H1 (cell line): ENCODE data around the gene KIDINS220. TPM values are rescaled to one million over a fixed set of nuclear protein-coding genes. Genes with fewer than 3 reads are reported as not detected.

Experiments
- CTCF ChIA-PET: fragments of 300-600 bp; sonication (Branson Sonifier 250); formaldehyde crosslinking; loops from one replicate; lab custom pipeline; 2021; ENCODE audit not compliant: partially characterized antibody; lab: Charles Lee
- POLR2A ChIA-PET: fragments of 300-600 bp; sonication (Branson Sonifier 250); formaldehyde crosslinking; loops from one replicate; lab custom pipeline; 2021; ENCODE audit warnings: inconsistent platforms; ENCODE audit not compliant: partially characterized antibody; lab: Charles Lee
- DNase-seq, 2 experiments: peaks; one replicate each; pipeline versions ENCODE4 v3.0.0 to v3.0.0-alpha.2; 2010 to 2022; ENCODE audit warnings: low spot score in 2 of 2, low read depth in 1 of 2, mixed read lengths in 1 of 2
- FAIRE-seq: peaks from 2 replicates; lab custom pipeline; 2011; peaks lifted over from hg19 to GRCh38; lab: Jason Lieb, UNC
- H2AFZ ChIP-seq: 2 replicates; pipeline ENCODE4 v1.8.1; 2012; ENCODE audit warnings: low read length, inconsistent platforms
- H2AK5ac ChIP-seq: 2 replicates; pipeline ENCODE4 v1.6.1; 2013; ENCODE audit warnings: low read depth, low read length
- H2BK120ac ChIP-seq: replicated peaks from 2 replicates; pipeline ENCODE3; 2013; ENCODE audit warnings: low read depth, low read length, inconsistent platforms
- H2BK12ac ChIP-seq: 2 replicates; pipeline ENCODE4 v1.6.1; 2013; ENCODE audit warnings: low read depth, low read length
- H2BK15ac ChIP-seq: 2 replicates; pipeline ENCODE4 v1.6.1; 2013; ENCODE audit warnings: low read length
- H2BK20ac ChIP-seq: 2 replicates; pipeline ENCODE4 v1.6.1; 2013; ENCODE audit warnings: low read length
- H2BK5ac ChIP-seq: 2 replicates; pipeline ENCODE4 v1.6.1; 2013; ENCODE audit warnings: low read depth, low read length
- H3K14ac ChIP-seq: 2 replicates; pipeline ENCODE4 v1.6.1; 2013; ENCODE audit warnings: inconsistent platforms; ENCODE audit not compliant: insufficient read length
- H3K18ac ChIP-seq: 2 replicates; pipeline ENCODE4 v1.6.1; 2013; ENCODE audit warnings: low read length; ENCODE audit errors: extremely low read depth
- H3K23ac ChIP-seq: 2 replicates; pipeline ENCODE4 v1.6.1; 2013; ENCODE audit warnings: inconsistent platforms; ENCODE audit not compliant: insufficient read length
- H3K23me2 ChIP-seq: 2 replicates; pipeline ENCODE4 v1.6.1; 2013; ENCODE audit warnings: low read depth, low read length
- H3K27ac ChIP-seq: 2 replicates; pipeline ENCODE4 v1.6.1; 2011; ENCODE audit warnings: low read depth, low read length, inconsistent platforms
- H3K27me3 ChIP-seq, 4 experiments: replicated peaks in 1 of 4; 1 replicate in 1 of 4; 2 replicates in 3 of 4; pipeline versions ENCODE4 v1.6.1 to v1.8.1; 2011 to 2013; ENCODE audit warnings: low read length in 3 of 4, mild to moderate bottlenecking in 3 of 4, inconsistent platforms in 2 of 4, mixed read lengths in 2 of 4, moderate library complexity in 1 of 4; ENCODE audit not compliant: control insufficient read depth in 3 of 4, insufficient read depth in 3 of 4; ENCODE audit errors: extremely low read depth in 1 of 4
- H3K36me3 ChIP-seq, 4 experiments: 2 replicates each; pipeline versions ENCODE4 v1.6.1 to v1.8.1; 2011 to 2013; ENCODE audit warnings: mild to moderate bottlenecking in 4 of 4, low read length in 3 of 4, moderate library complexity in 2 of 4, control low read depth in 1 of 4, inconsistent platforms in 1 of 4; ENCODE audit not compliant: insufficient read depth in 4 of 4, control insufficient read depth in 2 of 4
- H3K4ac ChIP-seq: replicated peaks from 2 replicates; pipeline ENCODE3; 2013; ENCODE audit warnings: low read length, low read depth, mixed read lengths, inconsistent platforms; ENCODE audit not compliant: insufficient read length
- H3K4me1 ChIP-seq, 4 experiments: replicated peaks in 1 of 4; 1 replicate in 1 of 4; 2 replicates in 3 of 4; pipeline versions ENCODE4 v1.6.1 to v1.8.1; 2011 to 2013; ENCODE audit warnings: low read length in 3 of 4, inconsistent platforms in 2 of 4, mixed read lengths in 1 of 4; ENCODE audit not compliant: insufficient read depth in 4 of 4, control insufficient read depth in 3 of 4
- H3K4me2 ChIP-seq, 2 experiments: 2 replicates each; pipeline versions ENCODE4 v1.6.1 to v1.8.1; 2011 to 2013; ENCODE audit warnings: low read depth in 2 of 2, low read length in 2 of 2, control low read depth in 1 of 2, inconsistent platforms in 1 of 2, mild to moderate bottlenecking in 1 of 2; ENCODE audit not compliant: insufficient read depth in 1 of 2
- H3K4me3 ChIP-seq, 4 experiments: fragments of 200-600, 300-600 bp in 1 of 4; sonication (generic), shearing (Covaris generic), sonication (Bioruptor Twin) in 1 of 4; 2 replicates each; pipeline versions ENCODE4 v1.5.1 to v1.8.1; 2011 to 2016; ENCODE audit warnings: low read length in 4 of 4, low read depth in 3 of 4, control low read depth in 2 of 4, inconsistent platforms in 2 of 4, mild to moderate bottlenecking in 2 of 4, mixed read lengths in 1 of 4, moderate library complexity in 1 of 4; ENCODE audit not compliant: insufficient read depth in 2 of 4; ENCODE audit errors: extremely low read depth in 1 of 4
- H3K56ac ChIP-seq: replicated peaks from 2 replicates; pipeline ENCODE3; 2013; ENCODE audit warnings: low read depth, mild to moderate bottlenecking, mixed read lengths, low read length, inconsistent platforms; ENCODE audit not compliant: insufficient read length
- H3K79me1 ChIP-seq: 2 replicates; pipeline ENCODE4 v1.6.1; 2013; ENCODE audit warnings: low read depth, low read length, control low read depth
- H3K79me2 ChIP-seq, 2 experiments: 2 replicates each; pipeline versions ENCODE4 v1.6.1 to v1.8.1; 2012 to 2013; ENCODE audit warnings: low read length in 2 of 2, mild to moderate bottlenecking in 2 of 2, inconsistent platforms in 1 of 2; ENCODE audit not compliant: insufficient read depth in 2 of 2, control insufficient read depth in 1 of 2
- H3K9ac ChIP-seq, 4 experiments: replicated peaks in 1 of 4; 1 replicate in 1 of 4; 2 replicates in 3 of 4; pipeline versions ENCODE4 v1.6.1 to v1.8.1; 2011 to 2013; ENCODE audit warnings: low read depth in 3 of 4, low read length in 3 of 4, control low read depth in 2 of 4, mild to moderate bottlenecking in 2 of 4, moderate library complexity in 2 of 4, inconsistent platforms in 1 of 4; ENCODE audit errors: extremely low read depth in 1 of 4
- H3K9me3 ChIP-seq, 2 experiments: 2 replicates each; pipeline versions ENCODE4 v1.6.1 to v1.8.1; 2012 to 2013; ENCODE audit warnings: mild to moderate bottlenecking in 2 of 2, moderate library complexity in 2 of 2, control low read depth in 1 of 2, inconsistent platforms in 1 of 2, low read depth in 1 of 2, low read length in 1 of 2, mixed read lengths in 1 of 2; ENCODE audit not compliant: insufficient read depth in 2 of 2
- H4K20me1 ChIP-seq, 2 experiments: replicated peaks in 1 of 2; 2 replicates each; pipeline versions ENCODE3 to v1.8.1; 2011 to 2013; ENCODE audit warnings: inconsistent platforms in 2 of 2, low read length in 2 of 2, mild to moderate bottlenecking in 1 of 2; ENCODE audit not compliant: insufficient read depth in 2 of 2, control insufficient read depth in 1 of 2
- H4K5ac ChIP-seq: 2 replicates; pipeline ENCODE4 v1.6.1; 2013; ENCODE audit warnings: low read length, low read depth, mixed read lengths, inconsistent platforms; ENCODE audit not compliant: insufficient read length
- H4K8ac ChIP-seq: 2 replicates; pipeline ENCODE4 v1.8.0; 2013; ENCODE audit warnings: mild to moderate bottlenecking, moderate library complexity, low read length, inconsistent platforms; ENCODE audit not compliant: insufficient read depth; ENCODE audit errors: extremely low read depth
- H4K91ac ChIP-seq: replicated peaks from 2 replicates; pipeline ENCODE3; 2013; ENCODE audit warnings: low read length, mixed read lengths, inconsistent platforms; ENCODE audit not compliant: insufficient read length
- BCL11A ChIP-seq, 2 experiments: IDR thresholded peaks; one replicate each; pipeline ENCODE4 v1.6.1; 2011; ENCODE audit warnings: low read depth in 2 of 2, low read length in 2 of 2, mild to moderate bottlenecking in 2 of 2
- CBX5 ChIP-seq: fragments of 300-800, 300-1000 bp; sonication (generic); IDR thresholded peaks from 2 replicates; pipeline ENCODE4 v1.7.1; 2016; ENCODE audit warnings: antibody characterized with exemption, low read length, low read depth
- EGR1 ChIP-seq: IDR thresholded peaks from 2 replicates; pipeline ENCODE4 v1.6.1; 2011; ENCODE audit warnings: low read depth, low read length, borderline replicate concordance
- MAFK ChIP-seq: IDR thresholded peaks from 2 replicates; pipeline ENCODE4 v1.6.1; 2012; ENCODE audit warnings: low read depth, mild to moderate bottlenecking, improper control_type of control experiment, low read length
- PHF8 ChIP-seq: fragments of 200-600 bp; sonication (generic); conservative IDR thresholded peaks from 2 replicates; pipeline ENCODE4 v1.7.1; 2012; ENCODE audit warnings: low read depth, mild to moderate bottlenecking, inconsistent platforms, low read length, moderate library complexity
- POU5F1 ChIP-seq: IDR thresholded peaks from 2 replicates; pipeline ENCODE4 v1.6.1; 2011; ENCODE audit warnings: low read depth, mild to moderate bottlenecking, low read length, moderate library complexity
- RFX5 ChIP-seq: IDR thresholded peaks from 2 replicates; pipeline ENCODE4 v1.6.1; 2011; ENCODE audit warnings: low read depth, low read length, improper control_type of control experiment, borderline replicate concordance
- SAP30 ChIP-seq: fragments of 300-600 bp; sonication (generic); IDR thresholded peaks from 2 replicates; pipeline ENCODE4 v1.7.1; 2012; ENCODE audit warnings: low read length, moderate library complexity, mild to moderate bottlenecking, inconsistent platforms; ENCODE audit not compliant: insufficient read depth, insufficient replicate concordance
- SIN3A ChIP-seq, 2 experiments: IDR thresholded peaks in 1 of 2; conservative IDR thresholded peaks in 1 of 2; 2 replicates each; pipeline ENCODE4 v1.6.1; 2011 to 2012; ENCODE audit warnings: low read length in 2 of 2, improper control_type of control experiment in 1 of 2, low read depth in 1 of 2, mild to moderate bottlenecking in 1 of 2
- SIRT6 ChIP-seq: IDR thresholded peaks from one replicate; pipeline ENCODE4 v1.7.1; 2012; ENCODE audit warnings: low read length, inconsistent platforms
- SP1 ChIP-seq: IDR thresholded peaks from 2 replicates; pipeline ENCODE4 v1.6.1; 2011; ENCODE audit warnings: low read depth, low read length
- SP2 ChIP-seq: IDR thresholded peaks from 2 replicates; pipeline ENCODE4 v1.6.1; 2012; ENCODE audit warnings: mild to moderate bottlenecking, low read length, inconsistent platforms
- TAF7 ChIP-seq: optimal IDR thresholded peaks from 2 replicates; pipeline ENCODE3; 2011; ENCODE audit warnings: low read depth, mild to moderate bottlenecking, inconsistent platforms, low read length, moderate library complexity, borderline replicate concordance
- TCF12 ChIP-seq: IDR thresholded peaks from 2 replicates; pipeline ENCODE4 v1.6.1; 2011; ENCODE audit warnings: low read depth, mild to moderate bottlenecking, low read length
- ZNF274 ChIP-seq: IDR thresholded peaks from 2 replicates; pipeline ENCODE4 v1.7.0; 2012; ENCODE audit warnings: low read length, borderline replicate concordance; ENCODE audit errors: extremely low read depth
- WGBS, 2 experiments: shearing (Covaris generic) in 1 of 2; methylation state at CpG; one replicate each; pipeline versions ENCODE4 v1.1.6 to v1.1.7; 2013 to 2015; ENCODE audit warnings: low lambda C conversion rate in 2 of 2, mixed read lengths in 2 of 2, inconsistent platforms in 1 of 2, low coverage in 1 of 2, missing lambda C conversion rate in 1 of 2; ENCODE audit not compliant: insufficient replicate concordance in 2 of 2, insufficient coverage in 1 of 2, insufficient read length in 1 of 2; ENCODE audit errors: extremely low coverage in 1 of 2, missing lambda C conversion rate in 1 of 2; 5-methylcytosine and 5-hydroxymethylcytosine counted together
- polyA plus RNA-seq, 7 experiments: library from polyadenylated mRNA; depleted of rRNA in 3 of 7; stranded (reverse) in 5 of 7; unstranded in 2 of 7; fragments of >200 nt in 5 of 7; fragments of 200-250 nt in 2 of 7; gene quantifications; 1 replicate in 5 of 7; 2 replicates in 1 of 7; 4 replicates in 1 of 7; pipeline versions ENCODE4 v1.2.1 to v1.2.3, GENCODE V29; 2011 to 2013; ENCODE audit warnings: missing spikeins in 2 of 7, mixed read lengths in 2 of 7
- total RNA-seq: library from RNA; stranded (reverse); fragmentation: NEBNext Ultra II Directional; extraction: Animal tissue kit (Norgen Biotek cat#: 25700); gene quantifications from 2 replicates; pipeline ENCODE4 v1.2.1, GENCODE V29; 2021

KIDINS220 gene
- total and polyA plus RNA-seq, 2 of the 8 experiments (the other 6 are each of a cell fraction or from before 2014, with no cell fraction given), result 21.2 to 27.1 TPM

GRCh38 chr2:8704906-8705305, 132.5 kb downstream of the KIDINS220 start:
- H3K4me2 ChIP-seq, result no peak overlapping the region
- H3K14ac ChIP-seq, result no peak overlapping the region
- no peak overlapping the region for H3K56ac ChIP-seq
- no peaks in the 10 kb centered on the region for H3K36me3 ChIP-seq
- H3K27ac ChIP-seq, result no peak overlapping the region
- H2BK15ac ChIP-seq, result no peak overlapping the region
- no peak overlapping the region for H2AK5ac ChIP-seq
- H2AFZ ChIP-seq, result no peak overlapping the region
- no peaks in the 10 kb centered on the region for H3K27me3 ChIP-seq
- no peak overlapping the region for H4K5ac ChIP-seq
- H3K23me2 ChIP-seq, result no peaks in the 10 kb centered on the region
- no peak overlapping the region for H2BK20ac ChIP-seq
- no peak overlapping the region for H2BK12ac ChIP-seq
- CTCF ChIA-PET, result interaction anchor here (1.2 kb wide), 1 partner anchor 11 kb away, joined by 4 read pairs; no protein-coding TSS in a partner anchor
- H3K4me1 ChIP-seq, result no peaks in the 10 kb centered on the region; a peak in 1 of 7 replicates
- H3K23ac ChIP-seq, result no peak overlapping the region
- H4K8ac ChIP-seq, result no peak overlapping the region
- DNase-seq, result no peak
- H3K18ac ChIP-seq, result no peak overlapping the region
- no peaks in the 10 kb centered on the region for H4K20me1 ChIP-seq
- POLR2A ChIA-PET, result interaction anchor here (0.7 kb wide), 1 partner anchor 136 kb away, joined by 3 read pairs; no protein-coding TSS in a partner anchor
- no peak for FAIRE-seq
- no peaks in the 10 kb centered on the region for H3K9me3 ChIP-seq
- WGBS, 2 experiments, result 86% methylated on average over 3 of the region's 3 CpGs; no CpG with 5 or more reads in 1 of the 2 experiments
- H4K91ac ChIP-seq, result no peak overlapping the region
- H3K4ac ChIP-seq, result no peak overlapping the region
- H2BK5ac ChIP-seq, result no peak overlapping the region
- H3K9ac ChIP-seq, result no peak overlapping the region
- no peaks in the 10 kb centered on the region for H3K79me2 ChIP-seq
- no peak overlapping the region for H2BK120ac ChIP-seq
- no peaks in the 10 kb centered on the region for H3K79me1 ChIP-seq
- no peak overlapping the region for H3K4me3 ChIP-seq
- no peak for TF ChIP-seq EGR1
- TF ChIP-seq SAP30, result no peak
- TF ChIP-seq TCF12, result no peak
- TF ChIP-seq BCL11A (IDR thresholded peaks at IDR 0.05; ENCODE audit: low read depth in 2 of 2, low read length in 2 of 2), result no peak
- TF ChIP-seq SP2, result no peak
- TF ChIP-seq SP1, result no peak
- TF ChIP-seq CBX5, result no peak
- TF ChIP-seq PHF8, result no peak
- no peak for TF ChIP-seq POU5F1
- no peak for TF ChIP-seq SIN3A (conservative IDR thresholded peaks at IDR 0.05 in 1 of 2, IDR thresholded peaks at IDR 0.05 in 1 of 2; ENCODE audit: low read depth in 1 of 2, low read length in 2 of 2)
- no peak for TF ChIP-seq SIRT6
- no peak for TF ChIP-seq RFX5
- no peak for TF ChIP-seq ZNF274
- TF ChIP-seq MAFK, result no peak
- TF ChIP-seq TAF7, result no peak
